CD4-positive, alpha-beta T cell (primary cell): ENCODE results near the gene RAB3GAP1. TPM values are rescaled to one million over a fixed set of nuclear protein-coding genes. Genes with fewer than 3 reads are reported as not detected.
"Not testable (repeated sequence)": the region's sequence is repeated elsewhere in the genome, so short reads cannot be mapped to it uniquely, and the experiment has no call there.

ENCODE experiments used
- ATAC-seq: fragments of 200-7000 bp; cut with Tn5 transposase; one replicate; pipeline ENCODE4 v1.10.0; 2022; ENCODE audit warnings: mild to moderate bottlenecking; ENCODE audit not compliant: poor library complexity
- CTCF ChIA-PET: fragments of 350-600 bp; sonication (Branson Sonifier 250); formaldehyde crosslinking; loops from one replicate; lab custom pipeline; 2021; ENCODE audit warnings: antibody characterized with exemption, inconsistent platforms; lab: Charles Lee
- POLR2A ChIA-PET: fragments of 350-600 bp; sonication (Branson Sonifier 250); formaldehyde crosslinking; loops from one replicate; lab custom pipeline; 2021; ENCODE audit warnings: antibody characterized with exemption, inconsistent platforms; lab: Charles Lee
- DNase-seq, 14 experiments: peaks; one replicate each; pipeline ENCODE4 v3.0.0-alpha.2; 2013 to 2020; ENCODE audit warnings: mixed read lengths in 2 of 14
- H3K27ac ChIP-seq, 2 donors: one replicate each; pipeline versions ENCODE4 v1.5.1 to v1.7.0; 2013; ENCODE audit warnings: low read length in 2 of 2, low read depth in 1 of 2, mild to moderate bottlenecking in 1 of 2
- H3K27me3 ChIP-seq, 2 experiments: 1 replicate in 1 of 2; 2 replicates in 1 of 2; pipeline versions ENCODE4 v1.6.1 to v1.7.0; 2013; ENCODE audit warnings: low read length in 2 of 2, control low read depth in 1 of 2, mild to moderate bottlenecking in 1 of 2, moderate library complexity in 1 of 2; ENCODE audit not compliant: insufficient read depth in 2 of 2, control insufficient read depth in 1 of 2
- H3K36me3 ChIP-seq: one replicate; pipeline ENCODE4 v1.6.1; 2013; ENCODE audit warnings: low read length, control low read depth; ENCODE audit not compliant: insufficient read depth
- H3K4me1 ChIP-seq: one replicate; pipeline ENCODE4 v1.6.1; 2013; ENCODE audit warnings: low read length, control low read depth; ENCODE audit not compliant: insufficient read depth
- H3K4me3 ChIP-seq: one replicate; pipeline ENCODE4 v1.5.1; 2013; ENCODE audit warnings: mild to moderate bottlenecking, low read length, moderate library complexity
- H3K9me3 ChIP-seq, 2 experiments: 1 replicate in 1 of 2; 2 replicates in 1 of 2; pipeline versions ENCODE4 v1.6.1 to v1.7.0; 2013; ENCODE audit warnings: low read length in 2 of 2, mild to moderate bottlenecking in 2 of 2, control low read depth in 1 of 2, moderate library complexity in 1 of 2; ENCODE audit not compliant: control insufficient read depth in 1 of 2, insufficient read depth in 1 of 2
- H3K27ac Mint-ChIP-seq: one replicate; pipeline ENCODE4 v1.8.0; 2020; ENCODE audit warnings: mixed read lengths
- H3K27me3 Mint-ChIP-seq: one replicate; pipeline ENCODE4 v1.8.0; 2021; ENCODE audit warnings: mixed read lengths
- H3K36me3 Mint-ChIP-seq: one replicate; pipeline ENCODE4 v1.8.0; 2021; ENCODE audit warnings: low read depth, mixed read lengths
- H3K4me1 Mint-ChIP-seq: one replicate; pipeline ENCODE4 v1.8.0; 2021; ENCODE audit warnings: low read depth, mixed read lengths
- H3K4me3 Mint-ChIP-seq: one replicate; pipeline ENCODE4 v1.8.0; 2020; ENCODE audit warnings: mild to moderate bottlenecking, mixed read lengths
- H3K9me3 Mint-ChIP-seq: one replicate; pipeline ENCODE4 v1.8.0; 2020; ENCODE audit warnings: mixed read lengths
- CTCF ChIP-seq: fragments of 200-600 bp; IDR thresholded peaks from one replicate; pipeline ENCODE4 v1.8.0; 2022; ENCODE audit warnings: antibody characterized with exemption, mild to moderate bottlenecking
- intact Hi-C, 2 experiments: fragments of 100-400 bp; cut with DNase I in 1 of 2; cut with micrococcal nuclease in 1 of 2; formaldehyde crosslinking; loops; one replicate each; pipeline versions ENCODE4 v1.15.1 to v1.9.0; 2023 to 2025; cut with DNase I, micrococcal nuclease
- total RNA-seq, 174 experiments: library from RNA in 2 of 174; stranded (reverse) in 2 of 174; gene quantifications; one replicate each; pipeline ENCODE4 v1.2.3 and lab custom pipeline; 2021 to 2026

RAB3GAP1 gene
- total RNA-seq, 2 experiments from 2014 or later, result 35.9 to 37.0 TPM

- DNase-seq, result no peak
- Histone ChIP-seq H3K4me3 (no peak overlapping the region), H3K27me3 (no peaks in the 10 kb centered on the region), H3K27ac (no peak overlapping the region), H3K36me3 (peaks cover 22% of the 10 kb centered on the region), H3K9me3 (peaks cover 0 to 8% of the 10 kb centered on the region in 2 experiments), H3K4me1 (no peaks in the 10 kb centered on the region)
- no peaks in the 10 kb centered on the region for H3K9me3 Mint-ChIP-seq
- H3K27ac Mint-ChIP-seq, result peak overlapping the region; percentile 43
- H3K36me3 Mint-ChIP-seq, result peaks cover 83% of the 10 kb centered on the region
- no peak for TF ChIP-seq CTCF
- intact Hi-C loops, result no loop called here
- POLR2A ChIA-PET, result no interaction called here
- ATAC-seq, result no peak
- H3K4me1 Mint-ChIP-seq, result peaks cover 38% of the 10 kb centered on the region
- H3K4me3 Mint-ChIP-seq, result no peak overlapping the region
- no peaks in the 10 kb centered on the region for H3K27me3 Mint-ChIP-seq
- CTCF ChIA-PET, result interaction anchor here (0.7 to 1.3 kb wide), 2 partner anchors 623 to 996 kb away, joined by 3 to 4 read pairs; no protein-coding TSS in a partner anchor
These were observed 34.1 kb downstream of the RAB3GAP1 start for GRCh38 chr2:135086222-135086621.

DNA sequence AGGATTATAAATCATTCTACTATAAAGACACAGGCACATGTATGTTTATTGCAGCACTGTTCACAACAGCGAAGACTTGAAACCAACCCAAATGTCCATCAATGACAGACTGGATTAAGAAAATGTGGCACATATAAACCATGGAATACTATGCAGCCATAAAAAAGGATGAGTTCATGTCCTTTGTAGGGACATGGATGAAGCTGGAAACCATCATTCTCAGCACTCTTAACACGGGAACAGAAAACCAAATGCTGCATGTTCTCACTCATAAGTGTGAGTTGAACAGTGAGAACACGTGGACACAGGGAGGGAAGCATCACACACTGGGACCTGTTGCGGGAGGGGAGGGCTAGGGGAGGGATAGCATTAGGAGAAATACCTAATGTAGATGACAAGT is 37.5 kb downstream of the RAB3GAP1 start:
- intact Hi-C loops, H3K4me1 ChIP-seq, H3K4me3 ChIP-seq, POLR2A ChIA-PET, H3K27me3 Mint-ChIP-seq, H3K27me3 ChIP-seq, H3K9me3 Mint-ChIP-seq, ATAC-seq, H3K4me3 Mint-ChIP-seq, DNase-seq, H3K27ac Mint-ChIP-seq, H3K27ac ChIP-seq, CTCF ChIA-PET, H3K9me3 ChIP-seq: not testable (repeated sequence)
- H3K36me3 ChIP-seq, result peaks cover 30% of the 10 kb centered on the region
- Mint-ChIP-seq H3K36me3 (peaks cover 87% of the 10 kb centered on the region), H3K4me1 (peaks cover 35% of the 10 kb centered on the region)

DNA sequence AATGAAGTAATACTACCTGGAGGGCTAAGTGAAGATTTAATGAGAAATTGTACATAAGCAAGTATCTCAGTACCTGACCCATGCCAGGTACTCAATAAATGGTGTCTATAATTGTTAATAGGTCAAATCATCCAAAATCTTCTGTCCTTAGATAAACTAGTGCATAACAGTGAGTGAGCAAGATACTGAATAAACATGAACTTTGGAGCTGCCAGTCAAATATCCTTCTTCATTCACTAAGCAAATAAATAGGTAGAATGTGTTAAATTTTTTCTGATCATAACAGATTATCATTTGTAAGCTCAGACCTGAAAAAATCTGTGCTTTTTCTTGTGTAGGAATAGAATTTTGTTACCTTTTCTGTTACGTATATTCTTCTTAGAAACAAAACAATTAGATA is 39.6 kb downstream of the RAB3GAP1 start:
- H3K9me3 Mint-ChIP-seq, result no peaks in the 10 kb centered on the region
- Histone ChIP-seq H3K4me3 (no peak overlapping the region), H3K4me1 (no peaks in the 10 kb centered on the region), H3K27me3 (no peaks in the 10 kb centered on the region), H3K27ac (no peak overlapping the region), H3K9me3 (peaks cover 0 to 4% of the 10 kb centered on the region in 2 experiments), H3K36me3 (peaks cover 42% of the 10 kb centered on the region)
- peaks cover 90% of the 10 kb centered on the region for H3K36me3 Mint-ChIP-seq
- H3K4me1 Mint-ChIP-seq, result peaks cover 27% of the 10 kb centered on the region
- no peak overlapping the region for H3K4me3 Mint-ChIP-seq
- no peak for ATAC-seq
- intact Hi-C loops, result no loop called here
- H3K27ac Mint-ChIP-seq, result no peak overlapping the region
- no peak for TF ChIP-seq CTCF
- ChIA-PET POLR2A (no interaction called here), CTCF (interaction anchor here (0.6 to 1.2 kb wide), 2 partner anchors 9 to 42 kb away, joined by 3 read pairs; no protein-coding TSS in a partner anchor)
- DNase-seq, result no peak
- H3K27me3 Mint-ChIP-seq, result no peaks in the 10 kb centered on the region

GRCh38 chr2:135093193-135093592 is 41.1 kb downstream of the RAB3GAP1 start:
- no peak for DNase-seq
- Mint-ChIP-seq H3K9me3 (no peaks in the 10 kb centered on the region), H3K4me3 (no peak overlapping the region), H3K36me3 (peaks cover 87% of the 10 kb centered on the region), H3K27ac (no peak overlapping the region), H3K4me1 (peaks cover 19% of the 10 kb centered on the region), H3K27me3 (no peaks in the 10 kb centered on the region)
- Histone ChIP-seq H3K4me1 (no peaks in the 10 kb centered on the region), H3K27me3 (no peaks in the 10 kb centered on the region), H3K36me3 (peaks cover 43% of the 10 kb centered on the region), H3K4me3 (no peak overlapping the region), H3K27ac (no peak overlapping the region), H3K9me3 (peaks cover 0 to 3% of the 10 kb centered on the region in 2 experiments)
- ATAC-seq, result no peak
- intact Hi-C loops, result no loop called here
- ChIA-PET CTCF (no interaction called here), POLR2A (interaction anchor here (0.5 kb wide), 1 partner anchor 631 kb away, joined by 4 read pairs; no protein-coding TSS in a partner anchor)
- no peak for TF ChIP-seq CTCF
